Common myeloid progenitor, CD34-positive (primary cell): ENCODE measurements around the gene SVIL.
"Not testable (repeated sequence)": the region's sequence is repeated elsewhere in the genome, so short reads cannot be mapped to it uniquely, and the experiment has no call there.

Experiments used
- CTCF ChIA-PET: fragments of 350-600 bp; sonication (Branson Sonifier 250); formaldehyde crosslinking; loops from one replicate; lab custom pipeline; 2021; ENCODE audit warnings: antibody characterized with exemption; lab: Charles Lee
- POLR2A ChIA-PET: fragments of 350-600 bp; sonication (Branson Sonifier 250); formaldehyde crosslinking; loops from one replicate; lab custom pipeline; 2021; ENCODE audit warnings: antibody characterized with exemption; lab: Charles Lee
- DNase-seq, 3 donors: peaks; one replicate each; pipeline versions ENCODE4 v3.0.0 to v3.0.0-alpha.2; 2013
- H3K27ac ChIP-seq, 2 experiments: 1 replicate in 1 of 2; 2 replicates in 1 of 2; pipeline ENCODE4 v1.7.0; 2013; ENCODE audit warnings: inconsistent platforms in 2 of 2, low read length in 2 of 2, mild to moderate bottlenecking in 2 of 2, low read depth in 1 of 2, moderate library complexity in 1 of 2; ENCODE audit not compliant: severe bottlenecking in 2 of 2, insufficient read depth in 1 of 2, poor library complexity in 1 of 2
- H3K27me3 ChIP-seq, 5 experiments: replicated peaks in 2 of 5; 1 replicate in 3 of 5; 2 replicates in 2 of 5; pipeline versions ENCODE4 v1.6.1 to v1.7.0; 2013; ENCODE audit warnings: low read length in 4 of 5, mild to moderate bottlenecking in 2 of 5, moderate library complexity in 2 of 5, inconsistent platforms in 1 of 5; ENCODE audit not compliant: insufficient read depth in 5 of 5, control insufficient read depth in 4 of 5
- H3K36me3 ChIP-seq, 4 experiments: 1 replicate in 2 of 4; 2 replicates in 2 of 4; pipeline versions ENCODE4 v1.6.1 to v1.7.0; 2013; ENCODE audit warnings: low read length in 3 of 4, control low read depth in 1 of 4, mild to moderate bottlenecking in 1 of 4; ENCODE audit not compliant: control insufficient read depth in 4 of 4, insufficient read depth in 4 of 4
- H3K4me1 ChIP-seq, 4 experiments: 1 replicate in 3 of 4; 2 replicates in 1 of 4; pipeline versions ENCODE4 v1.6.1 to v1.7.1; 2013; ENCODE audit warnings: low read length in 3 of 4, mild to moderate bottlenecking in 3 of 4, control low read depth in 1 of 4, inconsistent platforms in 1 of 4, moderate library complexity in 1 of 4; ENCODE audit not compliant: control insufficient read depth in 4 of 4, insufficient read depth in 4 of 4; ENCODE audit errors: control extremely low read depth in 1 of 4
- H3K4me3 ChIP-seq, 7 experiments: 1 replicate in 4 of 7; 2 replicates in 3 of 7; pipeline versions ENCODE4 v1.5.1 to v1.7.0; 2013; ENCODE audit warnings: mild to moderate bottlenecking in 7 of 7, low read length in 6 of 7, moderate library complexity in 6 of 7, inconsistent platforms in 2 of 7, low read depth in 2 of 7, control low read depth in 1 of 7; ENCODE audit not compliant: insufficient read depth in 4 of 7, control insufficient read depth in 1 of 7; ENCODE audit errors: extremely low read depth in 1 of 7
- H3K9me3 ChIP-seq, 5 experiments: 1 replicate in 4 of 5; 2 replicates in 1 of 5; pipeline versions ENCODE4 v1.6.1 to v1.7.1; 2013; ENCODE audit warnings: low read length in 4 of 5, mild to moderate bottlenecking in 2 of 5, inconsistent platforms in 1 of 5, low read depth in 1 of 5, moderate library complexity in 1 of 5; ENCODE audit not compliant: control insufficient read depth in 4 of 5, insufficient read depth in 2 of 5; ENCODE audit errors: control extremely low read depth in 1 of 5
- WGBS: methylation state at CpG from one replicate; pipeline ENCODE4 v1.1.5; 2013; ENCODE audit not compliant: insufficient coverage; 5-methylcytosine and 5-hydroxymethylcytosine counted together

The SVIL gene

DNA sequence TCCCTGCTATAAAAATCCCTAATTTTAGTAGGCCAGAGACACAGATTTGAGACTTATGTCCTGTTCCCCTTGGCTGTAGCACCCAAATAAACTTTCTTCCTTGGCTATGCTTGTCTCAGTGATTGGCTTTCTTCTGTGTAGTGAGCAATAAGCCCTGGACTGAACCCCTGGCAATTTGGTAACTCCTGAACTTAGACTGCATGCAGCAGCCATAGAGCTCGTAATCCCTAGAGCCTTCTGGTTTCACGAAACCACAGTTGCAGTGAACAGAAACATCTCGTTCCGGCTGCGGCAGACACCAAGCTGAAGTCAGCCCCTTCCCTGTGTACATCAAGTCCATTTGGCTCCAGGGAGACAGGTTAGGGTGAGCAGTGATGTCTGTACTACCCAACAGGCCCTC, 173.7 kb downstream of the SVIL start:
- CTCF ChIA-PET, result interaction anchor here (0.9 to 1.5 kb wide), 3 partner anchors 9 to 76 kb away, joined by 3 to 5 read pairs (median 3); no protein-coding TSS in a partner anchor
- 78% methylated on average over 5 of the region's 5 CpGs for WGBS
- H3K9me3 ChIP-seq, result peaks cover 5 to 15% (median 10%) of the 10 kb centered on the region in 5 experiments
- POLR2A ChIA-PET, result no interaction called here
- no peaks in the 10 kb centered on the region for H3K27me3 ChIP-seq
- H3K36me3 ChIP-seq, result peaks cover 35 to 65% (median 40%) of the 10 kb centered on the region in 4 experiments
- no peak for DNase-seq
- no peaks in the 10 kb centered on the region for H3K4me1 ChIP-seq
- H3K27ac ChIP-seq, result no peak overlapping the region
- no peak overlapping the region for H3K4me3 ChIP-seq

DNA sequence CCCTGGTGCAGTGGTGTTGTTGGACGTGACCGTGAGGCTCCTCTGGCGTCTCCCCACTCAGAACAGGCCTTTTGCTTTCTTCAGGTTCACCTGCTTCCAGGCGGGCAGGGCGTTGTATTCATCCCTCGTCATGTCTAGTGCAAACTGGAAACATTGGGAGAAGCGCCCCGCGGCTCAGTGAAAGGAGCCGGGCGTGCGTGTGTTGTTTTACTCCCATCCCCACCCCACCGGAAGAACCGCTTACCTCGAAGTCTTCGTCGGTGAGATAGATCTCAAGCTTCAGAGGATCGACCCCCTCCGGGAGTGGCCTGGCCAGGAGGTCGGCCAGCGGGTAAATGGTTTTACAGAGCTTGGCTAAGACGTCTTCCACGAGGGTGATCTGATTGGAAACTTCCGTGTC, 176.6 kb downstream of the SVIL start:
- H3K27me3 ChIP-seq, POLR2A ChIA-PET, H3K27ac ChIP-seq, H3K4me1 ChIP-seq, H3K4me3 ChIP-seq, DNase-seq: not testable (repeated sequence)
- peaks cover 5 to 15% (median 10%) of the 10 kb centered on the region in 5 experiments for H3K9me3 ChIP-seq
- peaks cover 27 to 45% (median 33%) of the 10 kb centered on the region in 4 experiments for H3K36me3 ChIP-seq
- CTCF ChIA-PET, result interaction anchor here (1.1 to 1.4 kb wide), 2 partner anchors 8 to 23 kb away, joined by 3 read pairs; no protein-coding TSS in a partner anchor
- 87% methylated on average over 21 of the region's 24 CpGs for WGBS

- DNase-seq, result no peak
- H3K36me3 ChIP-seq, result peaks cover 15 to 19% (median 18%) of the 10 kb centered on the region in 4 experiments
- 100% methylated on average over 2 of the region's 7 CpGs for WGBS
- H3K4me1 ChIP-seq, result no peaks in the 10 kb centered on the region
- H3K27me3 ChIP-seq, result no peaks in the 10 kb centered on the region
- no peak overlapping the region for H3K27ac ChIP-seq
- ChIA-PET CTCF (interaction anchor here (0.6 to 1.5 kb wide), 3 partner anchors 11 to 1927 kb away, joined by 3 to 5 read pairs (median 3); no protein-coding TSS in a partner anchor), POLR2A (no interaction called here)
- peaks cover under 1 to 4% (median 3%) of the 10 kb centered on the region in 5 experiments for H3K9me3 ChIP-seq
- H3K4me3 ChIP-seq, result no peak overlapping the region
Observed at GRCh38 chr10:29455095-29455494, 179.7 kb downstream of the SVIL start.

- WGBS, result 88% methylated on average over 2 of the region's 4 CpGs
- no peak for DNase-seq
- Histone ChIP-seq H3K27me3 (no peaks in the 10 kb centered on the region), H3K36me3 (peaks cover 8 to 16% (median 12%) of the 10 kb centered on the region in 4 experiments), H3K27ac (no peak overlapping the region), H3K4me3 (no peak overlapping the region), H3K9me3 (no peaks in the 10 kb centered on the region), H3K4me1 (no peaks in the 10 kb centered on the region)
- ChIA-PET POLR2A (no interaction called here), CTCF (no interaction called here)
Observed at GRCh38 chr10:29454250-29454649, 180.5 kb downstream of the SVIL start.

DNA sequence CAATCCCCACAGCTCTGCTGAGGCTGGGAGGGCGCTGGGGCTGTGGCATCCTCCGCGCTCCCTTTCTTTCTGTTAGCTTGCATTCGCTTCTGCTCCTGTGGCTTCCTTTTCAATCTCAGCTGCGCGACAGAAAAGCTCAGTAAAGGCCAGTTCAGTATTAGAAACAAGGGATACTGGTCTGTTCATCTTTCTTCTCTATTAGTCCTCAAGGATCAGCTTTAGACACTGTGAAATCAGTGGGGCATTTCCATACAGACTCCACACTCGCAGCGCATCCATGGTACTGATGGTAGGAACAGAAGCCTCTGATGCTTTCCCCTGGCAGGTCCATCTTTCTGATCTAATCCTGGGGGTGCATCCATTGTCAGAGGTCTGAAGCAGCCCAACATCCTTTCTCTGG, 182.2 kb downstream of the SVIL start:
- H3K4me1 ChIP-seq, result peaks cover 0 to 4% (median 3%) of the 10 kb centered on the region in 4 experiments
- peaks cover 3 to 12% (median 7%) of the 10 kb centered on the region in 4 experiments for H3K36me3 ChIP-seq
- POLR2A ChIA-PET, result no interaction called here
- no peak overlapping the region for H3K4me3 ChIP-seq
- CTCF ChIA-PET, result interaction anchor here (1.2 to 2.0 kb wide), 3 partner anchors 9 to 24 kb away, joined by 5 to 6 read pairs (median 5); no protein-coding TSS in a partner anchor
- no peaks in the 10 kb centered on the region for H3K9me3 ChIP-seq
- no peak for DNase-seq
- WGBS, result 96% methylated on average over 8 of the region's 8 CpGs
- no peak overlapping the region for H3K27ac ChIP-seq
- H3K27me3 ChIP-seq, result no peaks in the 10 kb centered on the region

- Histone ChIP-seq H3K36me3 (peaks cover 3 to 10% (median 6%) of the 10 kb centered on the region in 4 experiments), H3K27me3 (no peaks in the 10 kb centered on the region), H3K27ac (no peak overlapping the region), H3K4me3 (no peak overlapping the region), H3K4me1 (peaks cover 0 to 5% (median 3%) of the 10 kb centered on the region in 4 experiments), H3K9me3 (no peaks in the 10 kb centered on the region)
- ChIA-PET POLR2A (no interaction called here), CTCF (interaction anchor here (1.2 to 2.0 kb wide), 3 partner anchors 9 to 23 kb away, joined by 5 to 6 read pairs (median 5); no protein-coding TSS in a partner anchor)
- DNase-seq, result no peak
- 100% methylated on average over 2 of the region's 4 CpGs for WGBS
Observed at GRCh38 chr10:29451946-29452345, 182.8 kb downstream of the SVIL start.

DNA sequence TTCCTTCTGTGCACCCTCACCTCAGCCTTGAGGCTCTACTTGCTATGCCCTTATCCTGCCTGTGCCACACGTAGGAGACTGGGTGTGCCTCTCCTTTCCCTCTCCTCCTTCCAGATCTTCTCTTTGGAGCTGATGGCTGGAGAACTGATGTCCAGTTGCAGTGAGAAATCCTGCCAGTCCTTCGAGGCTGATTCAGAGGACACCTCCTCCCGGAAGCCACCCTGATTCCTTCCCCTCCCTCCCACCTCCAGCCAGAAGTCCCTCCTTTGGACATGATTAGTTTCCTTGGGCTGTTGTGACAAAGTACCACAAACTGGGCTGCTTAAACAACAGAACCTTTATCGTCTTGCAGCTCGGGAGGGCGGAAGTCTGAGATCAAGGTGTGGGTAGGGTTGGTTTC, 184.4 kb downstream of the SVIL start:
- Histone ChIP-seq H3K36me3 (peaks cover 0 to 4% (median 0%) of the 10 kb centered on the region in 4 experiments), H3K4me3 (no peak overlapping the region), H3K4me1 (peaks cover 0 to 5% (median 3%) of the 10 kb centered on the region in 4 experiments), H3K27me3 (no peaks in the 10 kb centered on the region), H3K27ac (no peak overlapping the region), H3K9me3 (no peaks in the 10 kb centered on the region)
- DNase-seq, result no peak
- WGBS, result 97% methylated on average over 5 of the region's 6 CpGs
- POLR2A ChIA-PET, result no interaction called here
- CTCF ChIA-PET, result interaction anchor here (1.1 to 1.6 kb wide), 2 partner anchors 11 to 72 kb away, joined by 3 to 6 read pairs; no protein-coding TSS in a partner anchor
